CD14-positive monocyte (primary cell): ENCODE results near the gene TLCD1. TPM values are rescaled to one million over a fixed set of nuclear protein-coding genes. Genes with fewer than 3 reads are reported as not detected.
A peak's percentile ranks its signal among the peaks of the same experiment; 100 is the strongest.

Source experiments
- DNase-seq, 3 donors: peaks; one replicate each; pipeline ENCODE4 v3.0.0-alpha.2; 2011 to 2022
- H2AFZ ChIP-seq: 2 replicates; pipeline ENCODE4 v1.6.0; 2012; ENCODE audit warnings: mild to moderate bottlenecking, low read depth, low read length, inconsistent platforms; ENCODE audit not compliant: insufficient read depth, poor library complexity, severe bottlenecking
- H3K27ac ChIP-seq, 2 donors: 1 replicate in 1 of 2; 2 replicates in 1 of 2; pipeline ENCODE4 v1.5.1; 2012 to 2013; ENCODE audit warnings: low read length in 2 of 2, control low read depth in 1 of 2, inconsistent platforms in 1 of 2, low read depth in 1 of 2, mild to moderate bottlenecking in 1 of 2
- H3K27me3 ChIP-seq, 2 donors: one replicate each; pipeline versions ENCODE4 v1.6.0 to v1.6.1; 2011 to 2013; ENCODE audit warnings: low read length in 2 of 2; ENCODE audit not compliant: control insufficient read depth in 2 of 2, insufficient read depth in 2 of 2
- H3K36me3 ChIP-seq, 2 donors: replicated peaks in 1 of 2; 1 replicate in 1 of 2; 2 replicates in 1 of 2; pipeline versions ENCODE4 v1.5.1 to v1.6.1; 2012 to 2013; ENCODE audit warnings: low read length in 2 of 2, control low read depth in 1 of 2, inconsistent platforms in 1 of 2, mild to moderate bottlenecking in 1 of 2; ENCODE audit not compliant: insufficient read depth in 2 of 2, control insufficient read depth in 1 of 2
- H3K4me1 ChIP-seq, 2 donors: 1 replicate in 1 of 2; 2 replicates in 1 of 2; pipeline versions ENCODE4 v1.5.1 to v1.6.1; 2012 to 2013; ENCODE audit warnings: low read length in 2 of 2, control low read depth in 1 of 2, inconsistent platforms in 1 of 2, mild to moderate bottlenecking in 1 of 2, moderate library complexity in 1 of 2; ENCODE audit not compliant: insufficient read depth in 2 of 2, control insufficient read depth in 1 of 2
- H3K4me2 ChIP-seq: replicated peaks from 2 replicates; pipeline ENCODE3; 2012; ENCODE audit warnings: low read length, moderate library complexity, mild to moderate bottlenecking; ENCODE audit not compliant: poor library complexity, severe bottlenecking; ENCODE audit errors: extremely low read depth
- H3K4me3 ChIP-seq, 3 experiments: fragments of 200-600 bp in 1 of 3; sonication (generic) in 1 of 3; replicated peaks in 1 of 3; 1 replicate in 2 of 3; 2 replicates in 1 of 3; pipeline ENCODE4 v1.5.1; 2011 to 2013; ENCODE audit warnings: low read length in 3 of 3, mild to moderate bottlenecking in 3 of 3, control low read depth in 2 of 3, low read depth in 2 of 3, inconsistent platforms in 1 of 3, moderate library complexity in 1 of 3
- H3K79me2 ChIP-seq: 2 replicates; pipeline ENCODE4 v1.6.0; 2012; ENCODE audit warnings: mild to moderate bottlenecking, control low read depth, inconsistent platforms, low read length, moderate library complexity; ENCODE audit not compliant: insufficient read depth
- H3K9ac ChIP-seq: 2 replicates; pipeline ENCODE4 v1.6.0; 2017; ENCODE audit warnings: low read length, mild to moderate bottlenecking; ENCODE audit not compliant: insufficient read depth, poor library complexity, severe bottlenecking
- H3K9me3 ChIP-seq, 2 donors: replicated peaks in 1 of 2; 1 replicate in 1 of 2; 2 replicates in 1 of 2; pipeline versions ENCODE4 v1.5.1 to v1.6.1; 2012 to 2013; ENCODE audit warnings: low read length in 2 of 2, control low read depth in 1 of 2; ENCODE audit not compliant: control insufficient read depth in 1 of 2, insufficient read depth in 1 of 2
- H4K20me1 ChIP-seq: 2 replicates; pipeline ENCODE4 v1.6.0; 2012; ENCODE audit warnings: mild to moderate bottlenecking, low read length, control low read depth, moderate library complexity; ENCODE audit not compliant: insufficient read depth
- H3K27ac Mint-ChIP-seq, 7 donors: one replicate each; pipeline ENCODE4 v1.8.0; 2020; ENCODE audit warnings: mild to moderate bottlenecking in 7 of 7, mixed read lengths in 7 of 7, moderate library complexity in 6 of 7, inconsistent platforms in 2 of 7
- H3K27me3 Mint-ChIP-seq, 3 donors: one replicate each; pipeline ENCODE4 v1.8.0; 2021 to 2022; ENCODE audit warnings: low read depth in 3 of 3, mild to moderate bottlenecking in 3 of 3, mixed read lengths in 3 of 3, moderate library complexity in 3 of 3, inconsistent platforms in 1 of 3
- H3K36me3 Mint-ChIP-seq, 2 donors: one replicate each; pipeline ENCODE4 v1.8.0; 2020; ENCODE audit warnings: mixed read lengths in 2 of 2, inconsistent platforms in 1 of 2, mild to moderate bottlenecking in 1 of 2
- H3K4me1 Mint-ChIP-seq: one replicate; pipeline ENCODE4 v1.8.0; 2020; ENCODE audit warnings: mild to moderate bottlenecking, mixed read lengths
- H3K4me3 Mint-ChIP-seq, 2 donors: one replicate each; pipeline ENCODE4 v1.8.0; 2020; ENCODE audit warnings: mild to moderate bottlenecking in 2 of 2, mixed read lengths in 2 of 2, moderate library complexity in 1 of 2
- H3K9me3 Mint-ChIP-seq, 7 donors: one replicate each; pipeline ENCODE4 v1.8.0; 2020 to 2022; ENCODE audit warnings: mixed read lengths in 7 of 7, mild to moderate bottlenecking in 6 of 7, moderate library complexity in 6 of 7, inconsistent platforms in 2 of 7
- WGBS: methylation state at CpG from one replicate; pipeline ENCODE4 v1.1.5; 2013; ENCODE audit warnings: missing lambda C conversion rate; ENCODE audit not compliant: insufficient coverage; 5-methylcytosine and 5-hydroxymethylcytosine counted together
- intact Hi-C, 2 donors: fragments of 100-400 bp; cut with micrococcal nuclease; formaldehyde crosslinking; loops; one replicate each; pipeline versions ENCODE4 v1.15.0 to v1.15.1; 2023
- polyA plus RNA-seq, 3 donors: library from polyadenylated mRNA; depleted of rRNA in 1 of 3; unstranded in 2 of 3; stranded (reverse) in 1 of 3; fragments of 300-500 nt in 2 of 3; fragments of >200 nt in 1 of 3; fragmentation: Illumina TruSeq in 2 of 3; gene quantifications; 1 replicate in 2 of 3; 2 replicates in 1 of 3; pipeline ENCODE4 v1.2.3, GENCODE V29; 2012 to 2021
- TF ChIP-seq, protein P1 (sequence below): fragments of 200-600 bp; IDR thresholded peaks from one replicate; pipeline ENCODE4 v1.8.0; 2022; ENCODE audit warnings: antibody characterized with exemption, mild to moderate bottlenecking

The TLCD1 gene
- polyA plus RNA-seq, 3 donors = 0.79 TPM; not detected in 2

DNA sequence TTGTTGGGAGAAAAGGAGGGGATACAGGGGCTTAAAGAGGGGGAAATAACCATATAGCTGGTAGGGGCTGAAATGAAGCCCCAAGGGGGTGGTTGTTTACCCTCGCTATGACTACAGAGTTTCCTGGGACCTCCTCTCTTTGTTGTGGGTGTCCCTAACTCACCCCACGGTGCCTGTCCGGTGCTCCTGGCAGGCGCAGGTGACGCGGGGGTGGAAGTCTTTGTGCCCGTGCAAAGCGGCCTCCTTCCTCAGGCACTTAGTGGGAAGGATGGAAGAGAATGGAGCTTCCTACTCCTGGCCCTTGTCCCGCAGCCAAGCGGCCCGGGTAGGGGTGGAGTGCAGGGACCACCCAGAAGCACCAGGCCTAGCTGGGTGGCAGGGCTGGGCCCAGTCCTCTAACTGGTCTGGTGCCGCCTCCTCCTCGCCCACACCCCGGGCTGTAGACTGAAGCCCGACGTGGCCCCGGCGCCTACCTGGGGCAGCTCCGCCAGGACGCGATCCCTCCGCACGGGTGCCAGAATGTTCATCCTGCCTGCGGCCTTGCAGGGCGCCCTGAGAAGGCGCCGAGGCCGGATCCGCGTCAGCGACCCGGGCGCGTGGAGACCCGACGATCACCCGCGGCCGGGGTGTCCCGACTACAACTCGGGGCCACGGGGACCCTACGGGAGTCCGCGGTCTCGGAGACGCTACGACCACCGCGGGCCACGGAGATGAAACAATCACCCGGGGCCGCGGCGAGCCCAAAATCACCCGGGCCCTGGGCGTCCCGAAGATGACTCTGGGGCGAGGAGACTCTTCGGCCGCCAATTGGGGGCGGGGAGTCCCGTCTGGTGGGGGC, 9.1 kb downstream of the TLCD1 start:
- H3K9me3 ChIP-seq = no peaks in the 10 kb centered on the region
- peak overlapping the region; percentile 70 for H3K9ac ChIP-seq
- intact Hi-C loops = loop anchor here (5.0 to 10.0 kb wide), 4 partner anchors 55 to 180 kb away; partner anchors contain the start of genes BLTP2 (in 2 of the 2), FLOT2 (in 1 of the 2), SDF2 (in 1 of the 2) and SUPT6H (in 1 of the 2)
- H4K20me1 ChIP-seq = peaks cover 21% of the 10 kb centered on the region
- WGBS = 10% methylated on average over 55 of the region's 63 CpGs
- H3K36me3 ChIP-seq = peaks cover 11 to 33% of the 10 kb centered on the region in 2 donors
- peak overlapping the region in 1 of 2 donors; percentile 61 for H3K27ac ChIP-seq
- peak overlapping the region; percentile 50 to 78 (median 55) for H3K4me3 ChIP-seq
- Mint-ChIP-seq H3K27me3 (peaks cover 0 to 5% (median 2%) of the 10 kb centered on the region in 3 donors), H3K4me3 (peak overlapping the region; percentile 93 to 94), H3K9me3 (no peaks in the 10 kb centered on the region), H3K4me1 (peaks cover 40% of the 10 kb centered on the region), H3K27ac (peak overlapping the region in 4 of 7 donors; percentile 68 to 83 (median 78)), H3K36me3 (peaks cover 22 to 38% of the 10 kb centered on the region in 2 donors)
- TF ChIP-seq, protein P1, sequence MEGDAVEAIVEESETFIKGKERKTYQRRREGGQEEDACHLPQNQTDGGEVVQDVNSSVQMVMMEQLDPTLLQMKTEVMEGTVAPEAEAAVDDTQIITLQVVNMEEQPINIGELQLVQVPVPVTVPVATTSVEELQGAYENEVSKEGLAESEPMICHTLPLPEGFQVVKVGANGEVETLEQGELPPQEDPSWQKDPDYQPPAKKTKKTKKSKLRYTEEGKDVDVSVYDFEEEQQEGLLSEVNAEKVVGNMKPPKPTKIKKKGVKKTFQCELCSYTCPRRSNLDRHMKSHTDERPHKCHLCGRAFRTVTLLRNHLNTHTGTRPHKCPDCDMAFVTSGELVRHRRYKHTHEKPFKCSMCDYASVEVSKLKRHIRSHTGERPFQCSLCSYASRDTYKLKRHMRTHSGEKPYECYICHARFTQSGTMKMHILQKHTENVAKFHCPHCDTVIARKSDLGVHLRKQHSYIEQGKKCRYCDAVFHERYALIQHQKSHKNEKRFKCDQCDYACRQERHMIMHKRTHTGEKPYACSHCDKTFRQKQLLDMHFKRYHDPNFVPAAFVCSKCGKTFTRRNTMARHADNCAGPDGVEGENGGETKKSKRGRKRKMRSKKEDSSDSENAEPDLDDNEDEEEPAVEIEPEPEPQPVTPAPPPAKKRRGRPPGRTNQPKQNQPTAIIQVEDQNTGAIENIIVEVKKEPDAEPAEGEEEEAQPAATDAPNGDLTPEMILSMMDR = no peak
- DNase-seq = no peak
- peaks cover 52 to 64% of the 10 kb centered on the region in 2 donors for H3K4me1 ChIP-seq
- peaks cover 30% of the 10 kb centered on the region for H3K79me2 ChIP-seq
- H3K27me3 ChIP-seq = no peaks in the 10 kb centered on the region
- peak overlapping the region; percentile 94 for H3K4me2 ChIP-seq
- peak overlapping the region; percentile 82 for H2AFZ ChIP-seq

DNA sequence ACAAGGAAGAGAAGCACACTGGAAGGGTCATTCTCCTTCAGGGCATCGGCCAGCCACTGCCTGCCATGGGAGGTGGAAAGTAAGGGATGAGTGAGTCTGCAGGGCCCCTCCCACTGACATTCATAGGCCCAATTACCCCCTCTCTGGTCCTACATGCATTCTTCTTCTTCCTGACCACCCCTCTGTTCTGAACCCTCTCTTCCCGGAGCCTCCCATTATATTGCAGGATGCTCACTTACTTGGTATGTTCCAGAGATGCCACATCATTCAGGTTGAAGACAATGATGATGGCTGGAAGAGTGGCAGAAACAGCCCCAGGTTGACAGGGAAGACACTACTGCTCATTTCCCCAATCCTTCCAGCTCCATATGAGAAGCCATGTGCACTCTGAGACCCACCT, 10.8 kb downstream of the TLCD1 start:
- H3K4me3 Mint-ChIP-seq = no peak overlapping the region
- H3K27ac Mint-ChIP-seq = no peak overlapping the region
- no CpG with 5 or more reads among the region's 2 CpGs for WGBS
- DNase-seq = no peak
- H3K27me3 Mint-ChIP-seq = peaks cover 1 to 9% (median 2%) of the 10 kb centered on the region in 3 donors
- Histone ChIP-seq H3K79me2 (peaks cover 12% of the 10 kb centered on the region), H4K20me1 (peaks cover 3% of the 10 kb centered on the region), H3K27ac (no peak overlapping the region), H2AFZ (no peak overlapping the region), H3K9me3 (no peaks in the 10 kb centered on the region), H3K9ac (no peak overlapping the region), H3K4me1 (peaks cover 44 to 57% of the 10 kb centered on the region in 2 donors), H3K4me2 (no peak overlapping the region), H3K36me3 (peaks cover 3 to 21% of the 10 kb centered on the region in 2 donors), H3K4me3 (no peak overlapping the region), H3K27me3 (no peaks in the 10 kb centered on the region)
- H3K4me1 Mint-ChIP-seq = peaks cover 35% of the 10 kb centered on the region
- intact Hi-C loops = loop anchor here (5.0 to 10.0 kb wide), 4 partner anchors 53 to 182 kb away; partner anchors contain the start of genes BLTP2 (in 2 of the 2), FLOT2 (in 1 of the 2), SDF2 (in 1 of the 2) and SUPT6H (in 1 of the 2)
- peaks cover 16 to 24% of the 10 kb centered on the region in 2 donors for H3K36me3 Mint-ChIP-seq
- TF ChIP-seq, protein P1 = no peak
- H3K9me3 Mint-ChIP-seq = no peaks in the 10 kb centered on the region
